DOHH2 (cell line): Measurements from ENCODE around the gene CD52.

Experiments
- H3F3A ChIP-seq: fragments of 200-600 bp; sonication (generic), shearing (Covaris generic); 2 replicates; pipeline ENCODE4 v1.6.0; 2016; ENCODE audit warnings: antibody characterized with exemption, mild to moderate bottlenecking; ENCODE audit not compliant: control insufficient read depth, insufficient read depth
- H3K27ac ChIP-seq: fragments of 200-600 bp; sonication (generic); 2 replicates; pipeline ENCODE4 v1.5.1; 2014; ENCODE audit warnings: low read depth, mild to moderate bottlenecking, low read length, moderate library complexity
- H3K27me3 ChIP-seq: fragments of 200-600 bp; sonication (generic); 2 replicates; pipeline ENCODE4 v1.6.1; 2014; ENCODE audit warnings: mild to moderate bottlenecking, low read length, mixed read lengths; ENCODE audit not compliant: control insufficient read depth
- H3K36me3 ChIP-seq: fragments of 200-600 bp; sonication (generic); 2 replicates; pipeline ENCODE4 v1.6.1; 2014; ENCODE audit warnings: mild to moderate bottlenecking, low read length, moderate library complexity, mixed read lengths; ENCODE audit not compliant: control insufficient read depth
- H3K4me1 ChIP-seq: fragments of 200-600 bp; sonication (generic); 2 replicates; pipeline ENCODE4 v1.6.1; 2014; ENCODE audit warnings: mild to moderate bottlenecking, low read length, mixed read lengths; ENCODE audit not compliant: control insufficient read depth
- H3K4me2 ChIP-seq: fragments of 200-600 bp; sonication (generic); 2 replicates; pipeline ENCODE4 v1.6.0; 2014; ENCODE audit warnings: mild to moderate bottlenecking, low read length, moderate library complexity
- H3K4me3 ChIP-seq: fragments of 200-600 bp; sonication (generic); 2 replicates; pipeline ENCODE4 v1.5.1; 2014; ENCODE audit warnings: mild to moderate bottlenecking, low read length, mixed read lengths
- H3K79me2 ChIP-seq: fragments of 200-600 bp; sonication (generic); 2 replicates; pipeline ENCODE4 v1.6.1; 2014; ENCODE audit warnings: mild to moderate bottlenecking, low read length, mixed read lengths; ENCODE audit not compliant: control insufficient read depth
- H3K9me2 ChIP-seq: fragments of 200-600 bp; sonication (generic); replicated peaks from 2 replicates; pipeline ENCODE4 v1.6.1; 2014; ENCODE audit warnings: mild to moderate bottlenecking, low read length, mixed read lengths; ENCODE audit not compliant: control insufficient read depth
- H3K9me3 ChIP-seq: fragments of 200-600 bp; sonication (generic); 2 replicates; pipeline ENCODE4 v1.6.1; 2014; ENCODE audit warnings: antibody characterized with exemption, low read length, mixed read lengths; ENCODE audit not compliant: control insufficient read depth, insufficient read depth
- H4K20me1 ChIP-seq: fragments of 200-600 bp; sonication (generic); 2 replicates; pipeline ENCODE4 v1.6.0; 2014; ENCODE audit warnings: low read depth, mild to moderate bottlenecking, antibody characterized with exemption, low read length, moderate library complexity; ENCODE audit not compliant: control insufficient read depth, insufficient read depth
- EZH2phosphoT487 ChIP-seq: fragments of 200-600 bp; sonication (generic); IDR thresholded peaks from 2 replicates; pipeline ENCODE4 v1.6.1; 2017; ENCODE audit warnings: borderline replicate concordance, mild to moderate bottlenecking, antibody characterized with exemption, low read length, moderate library complexity, mixed read lengths
- TF ChIP-seq, protein P1 (sequence below): fragments of 200-600 bp; sonication (generic); IDR thresholded peaks from one replicate; pipeline ENCODE4 v1.5.1; 2014; ENCODE audit warnings: antibody characterized with exemption, mild to moderate bottlenecking, low read depth, low read length; ENCODE audit not compliant: poor library complexity, severe bottlenecking

CD52 gene

DNA sequence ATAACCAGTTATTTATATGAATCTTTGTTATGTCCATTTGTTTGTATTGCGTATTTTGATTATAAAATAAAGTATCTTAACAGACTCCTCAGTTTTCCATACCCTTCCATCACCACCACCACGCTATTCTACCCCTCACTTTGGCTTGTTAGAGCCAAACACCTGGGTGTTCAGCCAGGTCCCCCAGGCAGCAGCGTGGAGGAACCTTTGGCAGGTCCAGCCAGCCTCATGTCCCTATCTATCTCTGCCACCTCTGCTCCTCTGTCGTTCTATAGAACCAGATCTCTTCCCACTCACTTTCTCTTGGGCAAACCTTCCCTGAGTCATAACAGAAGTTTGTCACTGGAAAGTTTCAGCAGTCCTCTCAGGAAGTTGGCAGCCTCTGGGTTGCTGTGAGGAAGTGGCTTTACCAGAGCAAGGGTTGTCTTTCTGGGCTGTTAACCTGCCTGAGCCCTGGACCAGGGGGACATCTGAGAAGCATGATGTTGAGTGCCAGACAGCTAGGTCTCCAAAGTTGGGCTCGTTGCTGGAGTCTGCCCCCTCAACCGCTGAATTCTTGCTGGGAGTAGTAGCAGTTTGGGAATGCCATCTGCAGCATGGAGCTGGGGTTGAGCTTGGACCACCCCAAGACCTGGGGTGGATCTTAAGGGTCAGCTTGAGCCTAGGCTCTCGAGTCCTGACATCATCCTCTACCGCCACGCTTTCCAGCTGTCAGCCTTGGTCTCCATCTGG lies 38.9 kb upstream of the CD52 start:
- peaks cover 58% of the 10 kb centered on the region for H3K36me3 ChIP-seq
- H3K4me3 ChIP-seq, result peak overlapping the region; percentile 92
- TF ChIP-seq, protein P1, sequence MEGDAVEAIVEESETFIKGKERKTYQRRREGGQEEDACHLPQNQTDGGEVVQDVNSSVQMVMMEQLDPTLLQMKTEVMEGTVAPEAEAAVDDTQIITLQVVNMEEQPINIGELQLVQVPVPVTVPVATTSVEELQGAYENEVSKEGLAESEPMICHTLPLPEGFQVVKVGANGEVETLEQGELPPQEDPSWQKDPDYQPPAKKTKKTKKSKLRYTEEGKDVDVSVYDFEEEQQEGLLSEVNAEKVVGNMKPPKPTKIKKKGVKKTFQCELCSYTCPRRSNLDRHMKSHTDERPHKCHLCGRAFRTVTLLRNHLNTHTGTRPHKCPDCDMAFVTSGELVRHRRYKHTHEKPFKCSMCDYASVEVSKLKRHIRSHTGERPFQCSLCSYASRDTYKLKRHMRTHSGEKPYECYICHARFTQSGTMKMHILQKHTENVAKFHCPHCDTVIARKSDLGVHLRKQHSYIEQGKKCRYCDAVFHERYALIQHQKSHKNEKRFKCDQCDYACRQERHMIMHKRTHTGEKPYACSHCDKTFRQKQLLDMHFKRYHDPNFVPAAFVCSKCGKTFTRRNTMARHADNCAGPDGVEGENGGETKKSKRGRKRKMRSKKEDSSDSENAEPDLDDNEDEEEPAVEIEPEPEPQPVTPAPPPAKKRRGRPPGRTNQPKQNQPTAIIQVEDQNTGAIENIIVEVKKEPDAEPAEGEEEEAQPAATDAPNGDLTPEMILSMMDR, result no peak
- no peak for TF ChIP-seq EZH2phosphoT487
- peaks cover 8% of the 10 kb centered on the region; the same call in 1 of the 2 replicates for H3K79me2 ChIP-seq
- H3K27me3 ChIP-seq, result no peaks in the 10 kb centered on the region
- no peaks in the 10 kb centered on the region for H3K9me3 ChIP-seq
- peaks cover 37% of the 10 kb centered on the region for H3K4me1 ChIP-seq
- peaks cover 13% of the 10 kb centered on the region for H3F3A ChIP-seq
- peak overlapping the region; percentile 99 for H3K4me2 ChIP-seq
- no peaks in the 10 kb centered on the region for H3K9me2 ChIP-seq
- H4K20me1 ChIP-seq, result peaks cover 2% of the 10 kb centered on the region; the same call in 1 of the 2 replicates
- H3K27ac ChIP-seq, result peak overlapping the region; percentile 41

DNA sequence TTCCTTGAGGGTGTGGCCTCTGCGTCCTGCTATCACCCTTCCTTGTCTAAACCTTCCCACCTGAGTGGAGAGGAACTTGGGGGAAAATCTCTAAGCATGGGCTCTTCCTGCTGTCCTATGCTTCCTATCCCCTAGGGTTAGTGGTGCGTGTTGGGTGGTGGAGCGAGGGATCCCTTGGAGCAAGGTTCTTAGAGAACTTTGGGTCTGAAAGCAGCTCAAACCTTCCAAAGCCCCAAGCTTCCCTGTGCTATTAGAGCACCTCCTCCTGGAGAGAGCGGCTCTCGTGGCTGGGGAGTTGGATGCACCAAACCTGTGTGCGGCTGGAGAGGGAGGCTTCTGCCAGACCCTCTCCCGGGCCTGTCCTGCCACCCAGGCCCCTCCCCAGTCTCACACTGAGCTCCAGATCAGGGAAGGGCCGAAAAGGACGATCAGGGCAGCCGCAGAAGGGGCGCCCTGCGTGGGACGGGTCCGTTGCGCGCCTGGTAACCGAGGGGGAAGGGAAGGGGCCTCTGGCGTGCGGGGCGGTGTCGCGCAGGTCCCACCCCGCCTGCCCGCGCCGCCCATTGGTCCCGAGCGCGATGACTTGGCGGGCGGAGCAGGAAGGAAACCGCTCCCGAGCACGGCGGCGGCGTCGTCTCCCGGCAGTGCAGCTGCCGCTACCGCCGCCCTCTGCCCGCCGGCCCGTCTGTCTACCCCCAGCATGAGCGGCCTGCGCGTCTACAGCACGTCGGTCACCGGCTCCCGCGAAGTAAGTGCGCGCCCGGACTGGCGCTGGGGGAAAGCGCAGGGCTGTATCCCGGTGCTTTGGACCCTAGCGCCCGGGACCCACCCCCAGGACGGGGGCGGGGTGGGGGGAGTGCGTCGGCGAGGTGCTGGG lies 38.1 kb upstream of the CD52 start, which contains the start of gene SH3BGRL3:
Gene SH3BGRL3 (plus strand): TSS at position 631 of the 877 bp plus-strand sequence. CDS start 70 bp downstream, at position 701.
- H3K36me3 ChIP-seq, result peaks cover 50% of the 10 kb centered on the region
- H3K4me2 ChIP-seq, result peak within 1 kb of the TSS; percentile 99
- H3K79me2 ChIP-seq, result peaks cover 8% of the 10 kb centered on the region; the same call in 1 of the 2 replicates
- H3K9me2 ChIP-seq, result no peaks in the 10 kb centered on the region
- H3K9me3 ChIP-seq, result no peaks in the 10 kb centered on the region
- peaks cover 31% of the 10 kb centered on the region for H3K4me1 ChIP-seq
- peak within 1 kb of the TSS; percentile 41 for H3K27ac ChIP-seq
- H4K20me1 ChIP-seq, result peaks cover 2% of the 10 kb centered on the region; the same call in 1 of the 2 replicates
- H3K4me3 ChIP-seq, result peak within 1 kb of the TSS; percentile 92
- H3F3A ChIP-seq, result peaks cover 5% of the 10 kb centered on the region
- H3K27me3 ChIP-seq, result no peaks in the 10 kb centered on the region
- no peak for TF ChIP-seq EZH2phosphoT487
- TF ChIP-seq, protein P1, result peak; percentile 65

DNA sequence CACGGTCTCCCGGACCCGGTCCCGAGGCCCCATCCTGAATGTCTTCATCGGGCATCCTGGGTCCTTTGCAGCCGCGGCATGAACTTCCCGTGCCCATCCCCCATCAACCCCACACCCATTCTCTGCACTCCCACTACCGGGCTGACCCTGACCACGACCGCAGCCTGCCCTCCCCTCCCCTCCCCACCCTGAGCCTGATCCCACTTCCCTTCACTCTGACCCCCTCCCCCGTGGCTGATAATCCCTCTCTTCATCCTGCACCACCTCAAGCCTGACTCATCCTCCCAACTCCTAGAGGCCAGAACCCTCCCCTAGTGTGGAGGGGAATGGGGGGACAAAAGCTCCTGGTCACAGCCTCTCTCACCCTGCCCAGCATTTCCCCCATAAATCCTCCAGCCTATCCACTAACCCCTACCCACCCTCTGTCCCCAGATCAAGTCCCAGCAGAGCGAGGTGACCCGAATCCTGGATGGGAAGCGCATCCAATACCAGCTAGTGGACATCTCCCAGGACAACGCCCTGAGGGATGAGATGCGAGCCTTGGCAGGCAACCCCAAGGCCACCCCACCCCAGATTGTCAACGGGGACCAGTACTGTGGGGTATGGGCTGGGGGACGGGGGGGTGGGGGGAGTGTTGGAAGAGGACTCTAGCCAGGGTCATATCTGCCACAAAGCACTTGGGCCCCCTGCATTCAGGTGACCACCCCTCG lies 37.3 kb upstream of the CD52 start:
- Histone ChIP-seq H3K79me2 (peaks cover 8% of the 10 kb centered on the region; the same call in 1 of the 2 replicates), H3K36me3 (peaks cover 42% of the 10 kb centered on the region), H3K4me2 (peak overlapping the region; percentile 99), H3K9me3 (no peaks in the 10 kb centered on the region), H3F3A (peaks cover 3% of the 10 kb centered on the region; the same call in 1 of the 2 replicates), H3K9me2 (no peaks in the 10 kb centered on the region), H3K27me3 (no peaks in the 10 kb centered on the region), H3K4me3 (peak overlapping the region; percentile 92), H4K20me1 (no peaks in the 10 kb centered on the region), H3K27ac (peak overlapping the region; percentile 41; the same call in 1 of the 2 replicates), H3K4me1 (peaks cover 36% of the 10 kb centered on the region)
- TF ChIP-seq EZH2phosphoT487, result no peak
- TF ChIP-seq, protein P1, result no peak
